ENCODE data around the gene ZMYM3. TPM values are rescaled to one million over a fixed set of nuclear protein-coding genes. Genes with fewer than 3 reads are reported as not detected.
A peak's percentile ranks its signal among the peaks of the same experiment; 100 is the strongest.

Gene ZMYM3
- total RNA-seq, 1 experiment from 2014 or later, result 42.9 TPM

DNA sequence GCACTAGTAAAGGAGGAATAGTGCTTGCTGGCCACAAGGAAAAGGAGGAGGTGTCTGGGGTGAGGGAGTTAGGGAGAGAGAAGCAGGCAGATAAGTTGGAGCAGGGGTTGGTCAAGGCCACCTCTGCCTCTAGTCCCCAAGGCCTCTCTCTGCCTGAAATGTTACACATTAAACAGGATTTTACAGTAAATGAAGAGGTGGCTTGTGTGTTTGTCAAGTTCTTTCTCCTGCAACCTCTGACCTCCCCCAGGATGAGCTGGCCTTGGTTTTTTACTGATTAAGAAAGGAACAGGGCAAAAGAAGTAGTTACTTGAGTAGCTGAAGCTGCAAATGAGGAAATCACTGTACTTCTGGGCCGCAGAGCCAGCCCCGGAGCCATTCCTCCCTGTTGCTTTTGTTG is 28.9 kb downstream of the ZMYM3 start:
- intact Hi-C loops (cut with micrococcal nuclease; ENCODE audit: unreplicated experiment), result no loop called here
- peaks cover 13% of the 10 kb centered on the region for H3K36me3 Mint-ChIP-seq (ENCODE audit: insufficient read depth, unreplicated experiment)
- BruUV-seq (replicated peaks), result no TSS peak

DNA sequence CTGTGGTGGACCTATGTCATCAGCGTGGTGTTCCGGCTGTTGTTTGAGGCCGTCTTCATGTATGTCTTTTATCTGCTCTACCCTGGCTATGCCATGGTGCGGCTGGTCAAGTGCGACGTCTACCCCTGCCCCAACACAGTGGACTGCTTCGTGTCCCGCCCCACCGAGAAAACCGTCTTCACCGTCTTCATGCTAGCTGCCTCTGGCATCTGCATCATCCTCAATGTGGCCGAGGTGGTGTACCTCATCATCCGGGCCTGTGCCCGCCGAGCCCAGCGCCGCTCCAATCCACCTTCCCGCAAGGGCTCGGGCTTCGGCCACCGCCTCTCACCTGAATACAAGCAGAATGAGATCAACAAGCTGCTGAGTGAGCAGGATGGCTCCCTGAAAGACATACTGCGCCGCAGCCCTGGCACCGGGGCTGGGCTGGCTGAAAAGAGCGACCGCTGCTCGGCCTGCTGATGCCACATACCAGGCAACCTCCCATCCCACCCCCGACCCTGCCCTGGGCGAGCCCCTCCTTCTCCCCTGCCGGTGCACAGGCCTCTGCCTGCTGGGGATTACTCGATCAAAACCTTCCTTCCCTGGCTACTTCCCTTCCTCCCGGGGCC is 29.7 kb downstream of the ZMYM3 start:
- no peak overlapping the region for H3K4me3 Mint-ChIP-seq (ENCODE audit: low read depth, unreplicated experiment)
- H3K4me1 Mint-ChIP-seq (ENCODE audit: low read depth, unreplicated experiment), result peaks cover 25% of the 10 kb centered on the region
- no TSS peak for BruUV-seq (replicated peaks)
- H3K36me3 Mint-ChIP-seq (ENCODE audit: insufficient read depth, unreplicated experiment), result peaks cover 13% of the 10 kb centered on the region
- H3K9me3 Mint-ChIP-seq (ENCODE audit: low read depth, unreplicated experiment), result no peaks in the 10 kb centered on the region
- no peak for DNase-seq
- CTCF ChIA-PET, result interaction anchor here (0.6 kb wide), 1 partner anchor 194 kb away, joined by 3 read pairs; no protein-coding TSS in a partner anchor
- peak overlapping the region; percentile 38 for H3K27ac Mint-ChIP-seq (ENCODE audit: unreplicated experiment)
- TF ChIP-seq, protein P1, sequence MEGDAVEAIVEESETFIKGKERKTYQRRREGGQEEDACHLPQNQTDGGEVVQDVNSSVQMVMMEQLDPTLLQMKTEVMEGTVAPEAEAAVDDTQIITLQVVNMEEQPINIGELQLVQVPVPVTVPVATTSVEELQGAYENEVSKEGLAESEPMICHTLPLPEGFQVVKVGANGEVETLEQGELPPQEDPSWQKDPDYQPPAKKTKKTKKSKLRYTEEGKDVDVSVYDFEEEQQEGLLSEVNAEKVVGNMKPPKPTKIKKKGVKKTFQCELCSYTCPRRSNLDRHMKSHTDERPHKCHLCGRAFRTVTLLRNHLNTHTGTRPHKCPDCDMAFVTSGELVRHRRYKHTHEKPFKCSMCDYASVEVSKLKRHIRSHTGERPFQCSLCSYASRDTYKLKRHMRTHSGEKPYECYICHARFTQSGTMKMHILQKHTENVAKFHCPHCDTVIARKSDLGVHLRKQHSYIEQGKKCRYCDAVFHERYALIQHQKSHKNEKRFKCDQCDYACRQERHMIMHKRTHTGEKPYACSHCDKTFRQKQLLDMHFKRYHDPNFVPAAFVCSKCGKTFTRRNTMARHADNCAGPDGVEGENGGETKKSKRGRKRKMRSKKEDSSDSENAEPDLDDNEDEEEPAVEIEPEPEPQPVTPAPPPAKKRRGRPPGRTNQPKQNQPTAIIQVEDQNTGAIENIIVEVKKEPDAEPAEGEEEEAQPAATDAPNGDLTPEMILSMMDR (IDR thresholded peaks at IDR 0.05; ENCODE audit: unreplicated experiment), result no peak
- intact Hi-C loops (cut with micrococcal nuclease; ENCODE audit: unreplicated experiment), result no loop called here
- H3K27me3 Mint-ChIP-seq (ENCODE audit: unreplicated experiment), result no peaks in the 10 kb centered on the region

More for the DNA sequence above, 28.9 kb downstream of the ZMYM3 start:
- TF ChIP-seq, protein P1 (IDR thresholded peaks at IDR 0.05; ENCODE audit: unreplicated experiment), result no peak
- no peak for DNase-seq
- CTCF ChIA-PET, result interaction anchor here (0.6 to 1.9 kb wide), 3 partner anchors 8 to 195 kb away, joined by 3 to 8 read pairs (median 5); no protein-coding TSS in a partner anchor
- no peaks in the 10 kb centered on the region for H3K27me3 Mint-ChIP-seq (ENCODE audit: unreplicated experiment)
- H3K27ac Mint-ChIP-seq (ENCODE audit: unreplicated experiment), result peak overlapping the region; percentile 38
- H3K4me1 Mint-ChIP-seq (ENCODE audit: low read depth, unreplicated experiment), result peaks cover 25% of the 10 kb centered on the region
- no peaks in the 10 kb centered on the region for H3K9me3 Mint-ChIP-seq (ENCODE audit: low read depth, unreplicated experiment)
- no peak overlapping the region for H3K4me3 Mint-ChIP-seq (ENCODE audit: low read depth, unreplicated experiment)

DNA sequence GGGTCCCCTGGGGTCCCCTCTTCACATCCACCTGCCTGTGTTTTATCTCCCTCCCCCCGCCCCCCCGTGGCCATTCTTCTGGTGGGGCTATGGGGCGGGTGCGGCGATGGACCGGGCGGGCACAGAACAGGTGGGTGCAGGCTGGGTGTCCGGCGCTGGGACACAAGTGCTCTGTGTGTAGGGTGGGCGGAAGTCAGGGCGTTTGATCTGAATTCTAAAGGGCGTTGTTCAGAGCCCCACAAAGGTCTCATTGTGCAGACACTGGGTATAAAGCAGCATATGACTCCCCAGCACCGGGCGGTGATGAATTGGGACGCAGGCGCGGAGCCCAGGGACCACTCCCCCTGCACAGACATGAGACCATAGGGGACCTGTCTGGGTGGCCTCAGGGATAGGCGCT is 31.0 kb downstream of the ZMYM3 start, which contains the start of gene GJB1:
Gene GJB1, plus strand, starts transcription at position 296 of the 400 bp plus-strand sequence. CDS start 484 bp downstream, outside the sequence.
- TF ChIP-seq, protein P1 (IDR thresholded peaks at IDR 0.05; ENCODE audit: unreplicated experiment), result no peak
- intact Hi-C loops (cut with micrococcal nuclease; ENCODE audit: unreplicated experiment), result no loop called here
- Mint-ChIP-seq H3K36me3 (ENCODE audit: insufficient read depth, unreplicated experiment) (peaks cover 15% of the 10 kb centered on the region), H3K27ac (ENCODE audit: unreplicated experiment) (no peak within 1 kb of the TSS), H3K9me3 (ENCODE audit: low read depth, unreplicated experiment) (no peaks in the 10 kb centered on the region), H3K4me1 (ENCODE audit: low read depth, unreplicated experiment) (peaks cover 23% of the 10 kb centered on the region), H3K4me3 (ENCODE audit: low read depth, unreplicated experiment) (no peak within 1 kb of the TSS), H3K27me3 (ENCODE audit: unreplicated experiment) (no peaks in the 10 kb centered on the region)
- no peak for DNase-seq
- BruUV-seq (replicated peaks), result no TSS peak
- CTCF ChIA-PET, result no interaction called here

DNA sequence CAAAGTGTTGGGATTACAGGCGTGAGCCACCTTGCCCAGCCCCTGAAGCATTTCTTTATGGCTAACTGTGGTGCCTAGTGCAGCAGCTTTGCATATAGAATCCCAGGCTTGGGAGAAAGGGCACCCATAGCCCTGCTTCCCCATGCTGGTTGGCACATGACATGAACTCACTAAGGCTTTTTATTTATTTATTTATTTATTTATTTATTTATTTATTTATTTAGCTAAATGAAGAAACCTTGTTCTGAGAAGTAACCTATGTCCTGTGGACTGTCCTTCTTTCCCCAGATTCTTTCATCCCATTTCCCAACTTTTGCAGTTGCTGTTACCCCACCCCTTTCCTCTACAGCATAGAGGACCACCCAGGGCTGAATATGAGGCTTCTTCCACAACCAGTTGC is 32.8 kb downstream of the ZMYM3 start:
- no peak for DNase-seq
- H3K4me1 Mint-ChIP-seq (ENCODE audit: low read depth, unreplicated experiment), result peaks cover 36% of the 10 kb centered on the region
- no peak overlapping the region for H3K27ac Mint-ChIP-seq (ENCODE audit: unreplicated experiment)
- peaks cover 26% of the 10 kb centered on the region for H3K36me3 Mint-ChIP-seq (ENCODE audit: insufficient read depth, unreplicated experiment)
- CTCF ChIA-PET, result interaction anchor here (0.6 kb wide), 1 partner anchor 13 kb away, joined by 6 read pairs; no protein-coding TSS in a partner anchor
- no peaks in the 10 kb centered on the region for H3K27me3 Mint-ChIP-seq (ENCODE audit: unreplicated experiment)
- no TSS peak for BruUV-seq (replicated peaks)
- no peak overlapping the region for H3K4me3 Mint-ChIP-seq (ENCODE audit: low read depth, unreplicated experiment)
- TF ChIP-seq, protein P1 (IDR thresholded peaks at IDR 0.05; ENCODE audit: unreplicated experiment), result no peak
- H3K9me3 Mint-ChIP-seq (ENCODE audit: low read depth, unreplicated experiment), result no peaks in the 10 kb centered on the region
- intact Hi-C loops (cut with micrococcal nuclease; ENCODE audit: unreplicated experiment), result no loop called here

All from Calu3 (cell line).